OCI-LY7 (cell line): ENCODE data around the gene SLC1A4. TPM values are rescaled to one million over a fixed set of nuclear protein-coding genes. Genes with fewer than 3 reads are reported as not detected.

Experiments
- BruUV-seq: library from RNA; stranded (reverse); fragments of 400-500 nt; replicated peaks from 2 replicates; lab custom pipeline; 2021; lab: Mats Ljungman, UMichigan
- CTCF ChIA-PET: fragments of 300-600 bp; sonication (Branson Sonifier 250); formaldehyde crosslinking; loops from one replicate; lab custom pipeline; 2022; ENCODE audit warnings: antibody characterized with exemption; ENCODE audit not compliant: unreplicated experiment; lab: Charles Lee
- POLR2A ChIA-PET: fragments of 300-600 bp; sonication (Branson Sonifier 250); formaldehyde crosslinking; loops from one replicate; lab custom pipeline; 2022; ENCODE audit warnings: antibody characterized with exemption; lab: Charles Lee
- DNase-seq: peaks from one replicate; pipeline ENCODE4 v3.0.0-alpha.2; 2015; ENCODE audit warnings: low spot score
- H2AFZ ChIP-seq: fragments of 200-600 bp; sonication (generic), shearing (Covaris generic); 2 replicates; pipeline ENCODE4 v1.6.1; 2014; ENCODE audit warnings: mild to moderate bottlenecking, antibody characterized with exemption, low read length, moderate library complexity
- H3K27ac ChIP-seq: fragments of 200-600 bp; sonication (generic); 2 replicates; pipeline ENCODE4 v1.5.1; 2014; ENCODE audit warnings: mixed run types, low read depth, mild to moderate bottlenecking, moderate library complexity, low read length, inconsistent platforms; ENCODE audit not compliant: poor library complexity, severe bottlenecking
- H3K36me3 ChIP-seq: fragments of 200-600 bp; sonication (generic); 2 replicates; pipeline ENCODE4 v1.6.1; 2014; ENCODE audit warnings: mild to moderate bottlenecking, antibody characterized with exemption, low read length, moderate library complexity, mixed read lengths; ENCODE audit not compliant: insufficient read depth
- H3K4me1 ChIP-seq: fragments of 200-600 bp; sonication (generic); 2 replicates; pipeline ENCODE4 v1.5.1; 2014; ENCODE audit warnings: mild to moderate bottlenecking, low read length; ENCODE audit not compliant: insufficient read depth, poor library complexity, severe bottlenecking
- H3K4me2 ChIP-seq: fragments of 200-600 bp; sonication (generic); 2 replicates; pipeline ENCODE4 v1.6.1; 2014; ENCODE audit warnings: mild to moderate bottlenecking, low read length
- H3K4me3 ChIP-seq: fragments of 200-600 bp; sonication (generic); 2 replicates; pipeline ENCODE4 v1.5.1; 2014; ENCODE audit warnings: mild to moderate bottlenecking, low read depth, low read length; ENCODE audit not compliant: poor library complexity, severe bottlenecking
- H3K79me2 ChIP-seq: fragments of 200-600 bp; sonication (generic); 2 replicates; pipeline ENCODE4 v1.6.1; 2016; ENCODE audit warnings: low read depth, mild to moderate bottlenecking, low read length, moderate library complexity, mixed read lengths; ENCODE audit not compliant: insufficient read depth
- H3K9me2 ChIP-seq: fragments of 200-600 bp; sonication (generic); 2 replicates; pipeline ENCODE4 v1.6.1; 2016; ENCODE audit warnings: mild to moderate bottlenecking, low read length, mixed read lengths; ENCODE audit not compliant: insufficient read depth
- H3K9me3 ChIP-seq: fragments of 200-600 bp; sonication (generic); 2 replicates; pipeline ENCODE4 v1.6.1; 2014; ENCODE audit warnings: mild to moderate bottlenecking, mixed run types, low read length, mixed read lengths
- H4K20me1 ChIP-seq: fragments of 200-600 bp; sonication (generic); 2 replicates; pipeline ENCODE4 v1.6.1; 2014; ENCODE audit warnings: mild to moderate bottlenecking, antibody characterized with exemption, low read length, moderate library complexity, mixed read lengths; ENCODE audit not compliant: insufficient read depth
- EZH2phosphoT487 ChIP-seq: fragments of 200-600 bp; sonication (generic); IDR thresholded peaks from 2 replicates; pipeline ENCODE4 v1.6.1; 2018; ENCODE audit warnings: low read depth, borderline replicate concordance, mild to moderate bottlenecking, mixed run types, antibody characterized with exemption, low read length, moderate library complexity, mixed read lengths
- intact Hi-C: fragments of 100-400 bp; cut with micrococcal nuclease; formaldehyde crosslinking; loops from one replicate; pipeline ENCODE4 v1.10.0; 2022; ENCODE audit not compliant: unreplicated experiment
- total RNA-seq, 2 experiments: library from RNA; depleted of rRNA in 1 of 2; stranded (reverse); fragments of >200 nt in 1 of 2; shearing (Covaris generic) in 1 of 2; gene quantifications; 2 replicates each; pipeline ENCODE4 v1.2.3, GENCODE V29; 2014 to 2022
- TF ChIP-seq, protein P1 (sequence below): fragments of 200-600 bp; sonication (generic); conservative IDR thresholded peaks from 2 replicates; pipeline ENCODE4 v1.5.1; 2014; ENCODE audit warnings: mild to moderate bottlenecking, antibody characterized with exemption, low read length, moderate library complexity, mixed read lengths

Gene SLC1A4
- total RNA-seq, 2 experiments from 2014 or later: 17.2 to 31.1 TPM

- TF ChIP-seq, protein P1, sequence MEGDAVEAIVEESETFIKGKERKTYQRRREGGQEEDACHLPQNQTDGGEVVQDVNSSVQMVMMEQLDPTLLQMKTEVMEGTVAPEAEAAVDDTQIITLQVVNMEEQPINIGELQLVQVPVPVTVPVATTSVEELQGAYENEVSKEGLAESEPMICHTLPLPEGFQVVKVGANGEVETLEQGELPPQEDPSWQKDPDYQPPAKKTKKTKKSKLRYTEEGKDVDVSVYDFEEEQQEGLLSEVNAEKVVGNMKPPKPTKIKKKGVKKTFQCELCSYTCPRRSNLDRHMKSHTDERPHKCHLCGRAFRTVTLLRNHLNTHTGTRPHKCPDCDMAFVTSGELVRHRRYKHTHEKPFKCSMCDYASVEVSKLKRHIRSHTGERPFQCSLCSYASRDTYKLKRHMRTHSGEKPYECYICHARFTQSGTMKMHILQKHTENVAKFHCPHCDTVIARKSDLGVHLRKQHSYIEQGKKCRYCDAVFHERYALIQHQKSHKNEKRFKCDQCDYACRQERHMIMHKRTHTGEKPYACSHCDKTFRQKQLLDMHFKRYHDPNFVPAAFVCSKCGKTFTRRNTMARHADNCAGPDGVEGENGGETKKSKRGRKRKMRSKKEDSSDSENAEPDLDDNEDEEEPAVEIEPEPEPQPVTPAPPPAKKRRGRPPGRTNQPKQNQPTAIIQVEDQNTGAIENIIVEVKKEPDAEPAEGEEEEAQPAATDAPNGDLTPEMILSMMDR: no peak
- TF ChIP-seq EZH2phosphoT487: no peak
- ChIA-PET POLR2A (interaction anchor here (1.1 kb wide), 1 partner anchor 144 kb away, joined by 7 read pairs; no protein-coding TSS in a partner anchor), CTCF (no interaction called here)
- no peaks in the 10 kb centered on the region for H3K9me2 ChIP-seq
- intact Hi-C loops: no loop called here
- no peak for DNase-seq
- H3K27ac ChIP-seq: no peak overlapping the region
- peaks cover 12% of the 10 kb centered on the region; the same call in 1 of the 2 replicates for H3K79me2 ChIP-seq
- H4K20me1 ChIP-seq: no peaks in the 10 kb centered on the region
- peaks cover 46% of the 10 kb centered on the region for H3K4me1 ChIP-seq
- no peaks in the 10 kb centered on the region for H3K36me3 ChIP-seq
- no peaks in the 10 kb centered on the region for H3K9me3 ChIP-seq
- H2AFZ ChIP-seq: no peak overlapping the region
- no peak overlapping the region for H3K4me2 ChIP-seq
- BruUV-seq: no TSS peak
- H3K4me3 ChIP-seq: no peak overlapping the region
Measured at GRCh38 chr2:65061146-65061909, 72.1 kb downstream of the SLC1A4 start.

- H4K20me1 ChIP-seq: no peaks in the 10 kb centered on the region
- no peak for DNase-seq
- no peak overlapping the region for H3K27ac ChIP-seq
- H3K4me3 ChIP-seq: no peak overlapping the region
- H3K9me3 ChIP-seq: no peaks in the 10 kb centered on the region
- H3K4me1 ChIP-seq: peaks cover 46% of the 10 kb centered on the region
- BruUV-seq: no TSS peak
- no peak overlapping the region for H3K4me2 ChIP-seq
- intact Hi-C loops: no loop called here
- no peaks in the 10 kb centered on the region for H3K36me3 ChIP-seq
- no peaks in the 10 kb centered on the region for H3K9me2 ChIP-seq
- TF ChIP-seq EZH2phosphoT487: no peak
- TF ChIP-seq, protein P1: no peak
- no peak overlapping the region for H2AFZ ChIP-seq
- ChIA-PET POLR2A (interaction anchor here (0.6 kb wide), 1 partner anchor 29 kb away, joined by 6 read pairs; no protein-coding TSS in a partner anchor), CTCF (no interaction called here)
- peaks cover 12% of the 10 kb centered on the region; the same call in 1 of the 2 replicates for H3K79me2 ChIP-seq
Measured at GRCh38 chr2:65061910-65062339, 72.7 kb downstream of the SLC1A4 start.
